ENCODE measurements around the gene HTR1B. TPM values are rescaled to one million over a fixed set of nuclear protein-coding genes. Genes with fewer than 3 reads are reported as not detected.

The HTR1B gene
- total RNA-seq, 4 donors from 2014 or later = 0.20 to 1.8 (median 0.43) TPM

GRCh38 chr6:77424761-77425160, 38.5 kb downstream of the HTR1B start:
- TF ChIP-seq CTCF (IDR thresholded peaks at IDR 0.05) = no peak
- no peak for TF ChIP-seq POLR2A (IDR thresholded peaks at IDR 0.05)
- no peak for TF ChIP-seq EP300 (IDR thresholded peaks at IDR 0.05)
- H3K27me3 ChIP-seq = no peaks in the 10 kb centered on the region
- no peaks in the 10 kb centered on the region for H3K9me3 ChIP-seq
- WGBS, 2 donors = 81 to 88% methylated on average over 2 of the region's 2 CpGs
- H3K4me1 ChIP-seq = no peaks in the 10 kb centered on the region
- H3K4me3 ChIP-seq = no peak overlapping the region
- no peak for DNase-seq (ENCODE audit: low spot score in 2 of 2)
- no peaks in the 10 kb centered on the region for H3K36me3 ChIP-seq
- no peak overlapping the region for H3K27ac ChIP-seq

- Histone ChIP-seq H3K27ac (no peak overlapping the region), H3K4me3 (no peak overlapping the region), H3K4me1 (no peaks in the 10 kb centered on the region), H3K27me3 (no peaks in the 10 kb centered on the region), H3K36me3 (no peaks in the 10 kb centered on the region), H3K9me3 (no peaks in the 10 kb centered on the region)
- WGBS, 2 donors = 89 to 92% methylated on average over 2 of the region's 2 CpGs
- TF ChIP-seq CTCF (IDR thresholded peaks at IDR 0.05) = no peak
- no peak for TF ChIP-seq POLR2A (IDR thresholded peaks at IDR 0.05)
- no peak for TF ChIP-seq EP300 (IDR thresholded peaks at IDR 0.05)
- no peak for DNase-seq (ENCODE audit: low spot score in 2 of 2)
Observed at GRCh38 chr6:77416839-77417238, 46.5 kb downstream of the HTR1B start.

- no peak overlapping the region for H3K27ac ChIP-seq
Observed at GRCh38 chr6:77415706-77416105, 47.6 kb downstream of the HTR1B start.

More at GRCh38 chr6:77415706-77416105, 47.6 kb downstream of the HTR1B start:
- TF ChIP-seq POLR2A (IDR thresholded peaks at IDR 0.05) (no peak), EP300 (IDR thresholded peaks at IDR 0.05) (no peak), CTCF (IDR thresholded peaks at IDR 0.05) (no peak)
- Histone ChIP-seq H3K36me3 (no peaks in the 10 kb centered on the region), H3K4me3 (no peak overlapping the region), H3K9me3 (no peaks in the 10 kb centered on the region), H3K4me1 (no peaks in the 10 kb centered on the region), H3K27me3 (no peaks in the 10 kb centered on the region)
- no peak for DNase-seq (ENCODE audit: low spot score in 2 of 2)
- 87% methylated on average over 2 of the region's 2 CpGs for WGBS, 2 donors

Other genes starting within 250 kb of the HTR1B start
- under 1 TPM in 2 of 4 donors, not detected in 2; under 0.01 to 0.21 TPM for gene MEI4, start 189.5 kb upstream of the HTR1B start, total RNA-seq